HL-60 (cell line): Measurements from ENCODE around the gene IFNE.
"Not testable (repeated sequence)": the region's sequence is repeated elsewhere in the genome, so short reads cannot be mapped to it uniquely, and the experiment has no call there.

Source experiments
- DNase-seq, 2 experiments: peaks; one replicate each; pipeline ENCODE4 v3.0.0-alpha.2; 2010 to 2020; ENCODE audit warnings: low read depth in 1 of 2, low spot score in 1 of 2
- H3K27ac ChIP-seq: fragments of 250-450 bp; sonication (Bioruptor Pico); replicated peaks from 2 replicates; pipeline ENCODE4 v1.5.1; 2020; ENCODE audit warnings: mild to moderate bottlenecking, moderate library complexity
- H3K27me3 ChIP-seq: fragments of 250-450 bp; sonication (Bioruptor Pico); 2 replicates; pipeline ENCODE4 v1.5.1; 2021; ENCODE audit warnings: mild to moderate bottlenecking, moderate library complexity; ENCODE audit not compliant: insufficient read depth, poor library complexity, severe bottlenecking
- H3K4me3 ChIP-seq: replicated peaks from 2 replicates; pipeline ENCODE4 v1.5.1; 2011; ENCODE audit warnings: mild to moderate bottlenecking, control low read depth, low read length; ENCODE audit not compliant: insufficient read depth
- CTCF ChIP-seq: IDR thresholded peaks from one replicate; pipeline ENCODE4 v1.5.1; 2011; ENCODE audit warnings: low read length, control low read depth, inconsistent platforms; ENCODE audit not compliant: insufficient read depth
- GABPA ChIP-seq: IDR thresholded peaks from 2 replicates; pipeline ENCODE4 v1.6.1; 2012; ENCODE audit warnings: low read depth
- POLR2AphosphoS5 ChIP-seq: IDR thresholded peaks from 2 replicates; pipeline ENCODE4 v1.6.1; 2012; ENCODE audit warnings: low read depth
- SPI1 ChIP-seq: IDR thresholded peaks from 2 replicates; pipeline ENCODE4 v1.6.1; 2012; ENCODE audit warnings: low read depth, mild to moderate bottlenecking, borderline replicate concordance
- TF ChIP-seq, protein P1 (sequence below): IDR thresholded peaks from 2 replicates; pipeline ENCODE4 v1.6.1; 2012; ENCODE audit warnings: low read depth; ENCODE audit not compliant: insufficient replicate concordance

IFNE gene

GRCh38 chr9:21455320-21455719 lies 26.8 kb downstream of the IFNE start:
- Histone ChIP-seq H3K27ac (no peak overlapping the region), H3K27me3 (no peaks in the 10 kb centered on the region), H3K4me3 (no peak overlapping the region)
- peak in 1 of 2 experiments; percentile 14 for DNase-seq
- TF ChIP-seq POLR2AphosphoS5 (no peak), CTCF (peak; percentile 27)

DNA sequence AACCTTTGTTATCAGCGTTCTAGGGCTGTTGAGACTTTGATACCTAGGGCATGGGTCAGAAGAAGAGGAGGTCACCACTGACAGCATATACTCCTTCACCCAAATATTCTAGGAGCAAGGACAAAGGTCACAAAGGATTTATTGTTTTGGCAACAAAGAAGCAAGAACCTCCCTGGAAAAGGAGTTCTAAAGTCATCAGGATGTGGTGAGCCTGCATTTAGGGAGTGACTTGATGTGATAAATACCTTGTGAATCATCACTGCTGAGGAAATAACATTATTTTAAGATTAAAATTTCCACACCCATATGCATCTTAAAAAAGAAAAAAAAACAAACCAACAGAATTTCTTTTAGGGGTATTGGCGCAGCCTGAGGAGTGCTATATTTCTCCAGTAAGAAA lies 28.0 kb downstream of the IFNE start:
- no peak overlapping the region for H3K4me3 ChIP-seq
- no peak for DNase-seq
- H3K27me3 ChIP-seq, result no peaks in the 10 kb centered on the region
- TF ChIP-seq GABPA, result no peak
- TF ChIP-seq SPI1, result no peak
- TF ChIP-seq, protein P1, sequence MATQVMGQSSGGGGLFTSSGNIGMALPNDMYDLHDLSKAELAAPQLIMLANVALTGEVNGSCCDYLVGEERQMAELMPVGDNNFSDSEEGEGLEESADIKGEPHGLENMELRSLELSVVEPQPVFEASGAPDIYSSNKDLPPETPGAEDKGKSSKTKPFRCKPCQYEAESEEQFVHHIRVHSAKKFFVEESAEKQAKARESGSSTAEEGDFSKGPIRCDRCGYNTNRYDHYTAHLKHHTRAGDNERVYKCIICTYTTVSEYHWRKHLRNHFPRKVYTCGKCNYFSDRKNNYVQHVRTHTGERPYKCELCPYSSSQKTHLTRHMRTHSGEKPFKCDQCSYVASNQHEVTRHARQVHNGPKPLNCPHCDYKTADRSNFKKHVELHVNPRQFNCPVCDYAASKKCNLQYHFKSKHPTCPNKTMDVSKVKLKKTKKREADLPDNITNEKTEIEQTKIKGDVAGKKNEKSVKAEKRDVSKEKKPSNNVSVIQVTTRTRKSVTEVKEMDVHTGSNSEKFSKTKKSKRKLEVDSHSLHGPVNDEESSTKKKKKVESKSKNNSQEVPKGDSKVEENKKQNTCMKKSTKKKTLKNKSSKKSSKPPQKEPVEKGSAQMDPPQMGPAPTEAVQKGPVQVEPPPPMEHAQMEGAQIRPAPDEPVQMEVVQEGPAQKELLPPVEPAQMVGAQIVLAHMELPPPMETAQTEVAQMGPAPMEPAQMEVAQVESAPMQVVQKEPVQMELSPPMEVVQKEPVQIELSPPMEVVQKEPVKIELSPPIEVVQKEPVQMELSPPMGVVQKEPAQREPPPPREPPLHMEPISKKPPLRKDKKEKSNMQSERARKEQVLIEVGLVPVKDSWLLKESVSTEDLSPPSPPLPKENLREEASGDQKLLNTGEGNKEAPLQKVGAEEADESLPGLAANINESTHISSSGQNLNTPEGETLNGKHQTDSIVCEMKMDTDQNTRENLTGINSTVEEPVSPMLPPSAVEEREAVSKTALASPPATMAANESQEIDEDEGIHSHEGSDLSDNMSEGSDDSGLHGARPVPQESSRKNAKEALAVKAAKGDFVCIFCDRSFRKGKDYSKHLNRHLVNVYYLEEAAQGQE, result no peak
- no peak for TF ChIP-seq POLR2AphosphoS5
- TF ChIP-seq CTCF, result no peak
- H3K27ac ChIP-seq, result no peak overlapping the region

DNA sequence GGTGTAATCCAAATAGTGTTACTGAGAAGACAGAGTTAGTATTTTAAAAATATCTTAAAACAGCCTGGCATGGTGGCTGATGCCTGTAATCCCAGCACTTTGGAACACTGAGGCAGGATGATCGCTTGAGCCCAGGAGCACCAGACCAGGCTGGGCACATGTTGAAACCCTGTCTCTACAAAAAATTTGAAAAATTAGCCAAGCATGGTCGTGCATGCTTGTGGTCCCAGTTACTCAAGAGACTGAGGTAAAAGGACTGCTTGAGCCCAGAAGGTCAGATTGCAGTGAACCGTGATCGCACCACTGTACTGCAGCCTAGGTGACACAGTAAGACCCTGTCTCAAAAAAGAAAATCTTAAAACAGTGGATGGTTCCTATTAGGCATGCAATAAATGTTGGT lies 29.4 kb downstream of the IFNE start:
- no peak for TF ChIP-seq POLR2AphosphoS5
- no peak for TF ChIP-seq GABPA
- TF ChIP-seq SPI1, result no peak
- TF ChIP-seq, protein P1, result no peak
- no peak overlapping the region for H3K27ac ChIP-seq
- H3K4me3 ChIP-seq, result no peak overlapping the region
- H3K27me3 ChIP-seq, result no peaks in the 10 kb centered on the region
- no peak for DNase-seq

GRCh38 chr9:21450733-21451394 lies 31.2 kb downstream of the IFNE start:
- DNase-seq, result no peak
- TF ChIP-seq, protein P1, result no peak
- TF ChIP-seq POLR2AphosphoS5, result no peak
- no peak for TF ChIP-seq GABPA
- no peak for TF ChIP-seq CTCF
- no peak for TF ChIP-seq SPI1
- H3K4me3 ChIP-seq, result no peak overlapping the region
- H3K27me3 ChIP-seq, result no peaks in the 10 kb centered on the region
- H3K27ac ChIP-seq, result no peak overlapping the region

DNA sequence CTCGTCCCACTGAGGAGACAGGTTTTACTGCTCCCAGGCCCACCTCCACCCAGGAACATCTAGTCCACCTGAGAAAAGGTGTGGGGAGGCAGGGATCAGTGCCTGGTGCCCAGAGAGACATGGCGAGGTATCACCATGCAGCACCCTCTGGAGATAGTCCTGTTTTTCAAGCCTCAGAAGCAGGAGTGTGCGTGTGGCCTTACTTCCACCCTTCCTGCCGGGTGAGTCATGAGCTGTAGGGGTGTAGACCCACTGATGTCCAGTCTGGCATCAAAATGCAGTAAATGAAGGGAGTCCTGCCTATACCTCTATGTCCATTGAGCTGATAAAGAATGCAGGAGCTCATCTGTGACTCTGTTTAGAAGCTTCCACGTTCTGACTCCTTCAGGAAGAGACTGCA lies 32.8 kb downstream of the IFNE start:
- DNase-seq, H3K27me3 ChIP-seq, H3K27ac ChIP-seq, H3K4me3 ChIP-seq: not testable (repeated sequence)
